GM19239 (cell line): Measurements from ENCODE around the gene TMEM150C.

ENCODE experiments used
- DNase-seq: peaks from one replicate; pipeline ENCODE4 v3.0.0; 2011; ENCODE audit warnings: low spot score; ENCODE audit not compliant: insufficient read length
- FAIRE-seq: peaks from 2 replicates; lab custom pipeline; 2011; peaks lifted over from hg19 to GRCh38; lab: Jason Lieb, UNC

TMEM150C gene

GRCh38 chr4:82521283-82521682 is 40.5 kb downstream of the TMEM150C start:
- FAIRE-seq (no peak), DNase-seq (no peak)

- DNase-seq (no peak), FAIRE-seq (no peak)
Observed at GRCh38 chr4:82519776-82520175, 42.0 kb downstream of the TMEM150C start.

- DNase-seq (no peak), FAIRE-seq (no peak)
Observed at GRCh38 chr4:82519072-82519471, 42.7 kb downstream of the TMEM150C start.

GRCh38 chr4:82517043-82517442 is 44.7 kb downstream of the TMEM150C start:
- DNase-seq (no peak), FAIRE-seq (no peak)

GRCh38 chr4:82515705-82516104 is 46.1 kb downstream of the TMEM150C start:
- DNase-seq, result no peak
- no peak for FAIRE-seq

- FAIRE-seq, result no peak
- DNase-seq, result no peak
Observed at GRCh38 chr4:82513382-82513781, 48.4 kb downstream of the TMEM150C start.

GRCh38 chr4:82510216-82510615 is 51.6 kb downstream of the TMEM150C start:
- DNase-seq (no peak), FAIRE-seq (no peak)

- FAIRE-seq, result no peak
Observed at GRCh38 chr4:82508806-82509428, 52.9 kb downstream of the TMEM150C start.

GRCh38 chr4:82508011-82508410 is 53.8 kb downstream of the TMEM150C start:
- FAIRE-seq, result no peak
- DNase-seq, result no peak

More at GRCh38 chr4:82508806-82509428, 52.9 kb downstream of the TMEM150C start:
- DNase-seq, result no peak

- DNase-seq, result no peak
- FAIRE-seq, result no peak
Observed at GRCh38 chr4:82501154-82501442, 60.7 kb downstream of the TMEM150C start.

GRCh38 chr4:82500435-82501153 is 61.2 kb downstream of the TMEM150C start:
- DNase-seq, result no peak
- no peak for FAIRE-seq

GRCh38 chr4:82499738-82500434 is 61.9 kb downstream of the TMEM150C start:
- DNase-seq, result no peak
- no peak for FAIRE-seq

GRCh38 chr4:82496349-82496748 is 65.4 kb downstream of the TMEM150C start:
- FAIRE-seq (no peak), DNase-seq (no peak)

- DNase-seq, result no peak
Observed at GRCh38 chr4:82495666-82496065, 66.1 kb downstream of the TMEM150C start.

GRCh38 chr4:82493721-82494425 is 67.9 kb downstream of the TMEM150C start:
- DNase-seq (no peak), FAIRE-seq (peak; percentile 48)

More at GRCh38 chr4:82495666-82496065, 66.1 kb downstream of the TMEM150C start:
- no peak for FAIRE-seq

- FAIRE-seq (no peak), DNase-seq (no peak)
Observed at GRCh38 chr4:82491251-82491960, 70.4 kb downstream of the TMEM150C start.

GRCh38 chr4:82489987-82490386 is 71.8 kb downstream of the TMEM150C start:
- no peak for FAIRE-seq
- DNase-seq, result no peak

GRCh38 chr4:82489076-82489475 is 72.7 kb downstream of the TMEM150C start:
- no peak for FAIRE-seq
- DNase-seq, result no peak

- DNase-seq (no peak), FAIRE-seq (no peak)
Observed at GRCh38 chr4:82484996-82485783, 76.6 kb downstream of the TMEM150C start.
